ENCODE data around the gene CPTP.

- TF ChIP-seq CTCF (IDR thresholded peaks at IDR 0.05; ENCODE audit: low read depth, low read length): no peak
- TF ChIP-seq POLR2A (IDR thresholded peaks at IDR 0.05; ENCODE audit: extremely low read depth, insufficient read length): no peak
- no peak for TF ChIP-seq MAX (IDR thresholded peaks at IDR 0.05; ENCODE audit: low read depth, low read length)
- TF ChIP-seq MYC (IDR thresholded peaks at IDR 0.05; ENCODE audit: low read depth, low read length): no peak
Measured at GRCh38 chr1:1308756-1309250, 15.8 kb upstream of the CPTP start.
